AG09309 (cell line): ENCODE results near the gene LHFPL5.

Experiments
- DNase-seq: peaks from one replicate; pipeline ENCODE4 v3.0.0-alpha.2; 2010; ENCODE audit warnings: low read depth
- H3K4me3 ChIP-seq: 2 replicates; pipeline ENCODE4 v1.5.1; 2011; ENCODE audit warnings: mild to moderate bottlenecking, low read depth, low read length, moderate library complexity; ENCODE audit not compliant: control insufficient read depth
- TF ChIP-seq, protein P1 (sequence below): IDR thresholded peaks from 2 replicates; pipeline ENCODE4 v1.5.1; 2011; ENCODE audit warnings: mild to moderate bottlenecking, low read depth, low read length, inconsistent platforms; ENCODE audit not compliant: insufficient read depth, control insufficient read depth; ENCODE audit errors: missing control alignments

The LHFPL5 gene

DNA sequence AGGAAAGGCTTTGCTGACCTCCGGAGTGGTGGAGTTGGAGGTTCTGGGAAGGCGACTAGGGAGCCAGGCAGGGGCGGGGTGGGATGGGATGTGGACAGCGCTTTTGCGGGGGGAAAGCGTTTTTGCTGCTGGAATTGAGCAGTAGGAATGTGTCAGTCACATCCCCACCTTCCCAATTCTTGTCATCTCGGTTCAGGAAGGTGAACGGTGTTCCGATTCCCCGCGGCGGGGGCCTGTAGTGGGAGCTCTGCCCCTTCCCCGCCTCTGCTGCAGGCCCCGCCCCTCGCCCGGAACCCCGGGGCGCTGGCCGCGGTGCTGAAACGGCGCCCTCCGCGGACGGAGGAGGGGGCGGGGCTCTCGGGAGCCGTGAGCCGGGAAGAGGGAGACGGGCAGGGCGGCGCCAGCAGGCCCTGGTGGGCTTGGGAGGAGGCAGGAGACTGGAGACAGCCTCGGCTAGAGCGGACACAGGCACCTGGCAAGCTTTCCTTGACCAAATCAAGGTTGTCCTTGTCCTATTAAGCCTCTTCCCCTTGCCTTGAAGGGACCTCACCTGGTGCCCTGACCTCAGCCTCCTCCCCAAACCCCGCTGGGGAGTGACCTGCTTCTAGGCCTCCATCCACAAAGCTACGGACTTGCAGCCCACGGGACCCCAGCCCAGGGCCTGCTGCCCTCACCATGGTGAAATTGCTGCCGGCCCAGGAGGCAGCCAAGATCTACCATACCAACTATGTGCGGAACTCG lies at the start of gene LHFPL5:
LHFPL5 (plus strand) TSS at position 357 of the 741 bp plus-strand sequence; CDS start at position 676, 319 bp downstream.
- no peak for DNase-seq
- TF ChIP-seq, protein P1, sequence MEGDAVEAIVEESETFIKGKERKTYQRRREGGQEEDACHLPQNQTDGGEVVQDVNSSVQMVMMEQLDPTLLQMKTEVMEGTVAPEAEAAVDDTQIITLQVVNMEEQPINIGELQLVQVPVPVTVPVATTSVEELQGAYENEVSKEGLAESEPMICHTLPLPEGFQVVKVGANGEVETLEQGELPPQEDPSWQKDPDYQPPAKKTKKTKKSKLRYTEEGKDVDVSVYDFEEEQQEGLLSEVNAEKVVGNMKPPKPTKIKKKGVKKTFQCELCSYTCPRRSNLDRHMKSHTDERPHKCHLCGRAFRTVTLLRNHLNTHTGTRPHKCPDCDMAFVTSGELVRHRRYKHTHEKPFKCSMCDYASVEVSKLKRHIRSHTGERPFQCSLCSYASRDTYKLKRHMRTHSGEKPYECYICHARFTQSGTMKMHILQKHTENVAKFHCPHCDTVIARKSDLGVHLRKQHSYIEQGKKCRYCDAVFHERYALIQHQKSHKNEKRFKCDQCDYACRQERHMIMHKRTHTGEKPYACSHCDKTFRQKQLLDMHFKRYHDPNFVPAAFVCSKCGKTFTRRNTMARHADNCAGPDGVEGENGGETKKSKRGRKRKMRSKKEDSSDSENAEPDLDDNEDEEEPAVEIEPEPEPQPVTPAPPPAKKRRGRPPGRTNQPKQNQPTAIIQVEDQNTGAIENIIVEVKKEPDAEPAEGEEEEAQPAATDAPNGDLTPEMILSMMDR, result no peak
- no peak within 1 kb of the TSS for H3K4me3 ChIP-seq

DNA sequence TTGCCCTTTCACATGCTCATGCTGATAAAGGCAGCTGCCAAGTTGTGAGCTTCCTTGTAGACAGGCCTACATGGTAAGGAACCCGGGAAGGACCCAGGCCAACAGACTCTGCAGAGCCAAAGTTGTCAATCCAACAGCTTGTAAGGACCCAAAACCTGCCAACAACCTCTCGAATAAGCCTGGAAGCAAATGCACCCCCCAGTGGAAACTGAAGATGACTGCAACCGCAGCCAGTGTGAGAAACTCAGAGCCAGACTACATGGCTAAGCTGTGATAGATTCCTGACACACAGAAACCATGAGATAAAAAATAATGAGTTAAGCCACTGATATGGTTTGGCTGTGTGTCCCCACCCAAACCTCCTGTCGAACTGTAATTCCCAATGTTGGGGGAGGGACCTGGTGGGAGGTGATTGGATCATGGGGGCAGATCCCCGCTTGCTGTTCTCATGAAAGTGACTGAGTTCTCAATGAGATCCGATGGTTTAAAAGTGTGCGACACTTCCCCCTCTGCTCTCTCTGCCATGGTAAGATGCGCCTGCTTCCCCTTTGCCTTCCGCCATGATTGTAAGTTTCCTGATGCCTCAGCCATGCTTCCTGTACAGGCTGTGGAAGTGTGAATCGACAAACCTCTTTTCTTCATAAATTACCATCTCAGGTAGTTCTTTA lies 47.6 kb upstream of the LHFPL5 start:
- H3K4me3 ChIP-seq, result no peak overlapping the region
- no peak for DNase-seq
- TF ChIP-seq, protein P1, result peak; percentile 24

DNA sequence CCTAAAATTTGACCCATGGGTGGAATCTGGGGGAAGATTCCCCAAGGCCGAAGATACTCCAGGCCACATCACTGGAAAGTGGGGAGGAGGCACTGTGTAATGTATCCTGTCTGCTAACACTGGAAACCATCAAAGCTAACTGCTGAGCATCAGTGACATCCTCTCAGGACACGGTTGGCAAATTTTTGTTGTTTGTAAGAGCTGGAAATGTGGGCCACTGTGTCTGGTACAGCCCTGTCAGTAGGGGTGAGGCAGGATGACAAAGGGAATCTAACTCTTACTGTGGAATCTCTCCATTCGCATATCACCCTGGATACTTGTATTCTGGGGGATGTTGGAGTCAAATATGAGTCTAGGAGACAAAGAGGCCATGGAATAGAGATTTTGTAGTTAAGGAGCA lies 45.7 kb upstream of the LHFPL5 start:
- TF ChIP-seq, protein P1, result no peak
- DNase-seq, result no peak
- no peak overlapping the region for H3K4me3 ChIP-seq

DNA sequence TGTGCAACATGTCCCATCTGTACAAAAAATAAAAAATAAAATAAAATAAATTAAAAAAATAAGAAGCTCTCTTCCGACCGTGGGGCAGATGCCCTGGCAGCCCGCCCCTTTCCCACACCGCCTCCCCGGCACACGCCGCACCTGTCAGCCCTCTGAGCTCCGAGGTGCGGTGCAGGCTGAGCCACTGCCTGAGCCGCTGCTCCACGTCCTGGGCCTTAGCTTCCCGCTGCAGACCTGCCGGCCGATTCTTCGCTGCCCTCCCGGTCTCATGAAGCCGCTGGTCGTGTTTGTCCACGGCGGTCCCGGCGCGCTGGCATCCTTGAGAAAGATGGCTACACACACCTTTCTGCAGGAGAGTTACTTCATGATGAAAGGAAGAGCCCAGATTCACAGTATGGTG lies 39.4 kb upstream of the LHFPL5 start:
- no peak overlapping the region for H3K4me3 ChIP-seq
- TF ChIP-seq, protein P1, result no peak
- no peak for DNase-seq

DNA sequence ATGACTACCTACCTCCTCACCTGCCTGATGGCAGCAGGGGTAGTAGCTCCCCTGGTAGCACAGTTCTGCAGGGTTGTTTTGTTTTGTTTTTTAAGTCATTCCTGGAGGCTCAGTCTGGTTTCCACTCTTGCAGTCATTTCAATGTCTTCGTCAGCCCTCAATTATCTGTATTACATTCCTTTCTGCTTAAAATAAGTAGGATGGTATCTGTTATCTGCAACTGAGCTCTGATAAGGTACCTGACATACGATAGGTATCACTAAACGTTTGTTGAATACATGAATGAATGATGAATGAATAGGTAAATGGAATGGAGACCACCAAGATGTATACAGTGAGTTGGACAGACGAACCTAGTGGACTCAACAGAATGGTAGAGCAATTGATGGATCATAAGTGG lies 35.9 kb upstream of the LHFPL5 start:
- H3K4me3 ChIP-seq, result no peak overlapping the region
- TF ChIP-seq, protein P1, result no peak
- no peak for DNase-seq

DNA sequence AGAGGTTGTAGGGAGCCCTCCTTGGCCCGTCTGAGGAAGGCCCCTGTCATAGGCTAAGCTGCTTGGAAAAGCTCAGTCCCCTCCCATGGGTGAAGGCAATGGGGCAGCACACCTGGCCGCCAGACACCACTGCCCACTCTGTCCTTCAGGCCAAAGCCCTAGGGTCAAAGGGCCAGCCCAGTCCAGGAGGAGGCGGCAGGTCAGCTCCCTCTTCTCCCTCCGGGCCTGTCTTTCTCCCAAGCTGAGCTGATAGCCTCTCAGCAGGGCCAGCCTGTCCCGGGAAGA lies 33.9 kb upstream of the LHFPL5 start:
- DNase-seq, result no peak
- no peak overlapping the region for H3K4me3 ChIP-seq
- TF ChIP-seq, protein P1, result no peak
